Neural progenitor cell (in vitro differentiated cells): ENCODE data around the gene SYCE1L. TPM values are rescaled to one million over a fixed set of nuclear protein-coding genes. Genes with fewer than 3 reads are reported as not detected.
"Not testable (repeated sequence)": the region's sequence is repeated elsewhere in the genome, so short reads cannot be mapped to it uniquely, and the experiment has no call there.

Experiments used
- DNase-seq: peaks from one replicate; pipeline ENCODE4 v3.0.0-alpha.2; 2016; ENCODE audit warnings: low spot score
- H2AFZ ChIP-seq: fragments of 200-600 bp; sonication (generic); replicated peaks from 2 replicates; pipeline ENCODE4 v1.6.1; 2016; ENCODE audit warnings: antibody characterized with exemption
- H3F3A ChIP-seq: fragments of 200-600 bp; sonication (generic); 2 replicates; pipeline ENCODE4 v1.6.1; 2016; ENCODE audit warnings: antibody characterized with exemption, low read depth
- H3K27ac ChIP-seq: fragments of 200-600 bp; sonication (generic); 2 replicates; pipeline ENCODE4 v1.5.1; 2016; ENCODE audit warnings: mild to moderate bottlenecking
- H3K27me3 ChIP-seq: fragments of 200-600 bp; sonication (generic); 2 replicates; pipeline ENCODE4 v1.6.1; 2016; ENCODE audit warnings: mild to moderate bottlenecking, moderate library complexity
- H3K36me3 ChIP-seq: fragments of 200-600 bp; sonication (generic); 2 replicates; pipeline ENCODE4 v1.5.1; 2016
- H3K4me1 ChIP-seq: fragments of 200-600 bp; sonication (generic); 2 replicates; pipeline ENCODE4 v1.6.1; 2016; ENCODE audit warnings: mixed run types
- H3K4me2 ChIP-seq: fragments of 200-600 bp; sonication (generic); 2 replicates; pipeline ENCODE4 v1.6.1; 2016
- H3K4me3 ChIP-seq: fragments of 200-600 bp; sonication (generic); 2 replicates; pipeline ENCODE4 v1.5.1; 2016
- H3K79me2 ChIP-seq: fragments of 200-600 bp; sonication (generic); 2 replicates; pipeline ENCODE4 v1.6.1; 2016; ENCODE audit warnings: low read depth
- H3K9ac ChIP-seq: fragments of 200-600 bp; sonication (generic); 2 replicates; pipeline ENCODE4 v1.6.1; 2016
- H3K9me3 ChIP-seq: fragments of 200-600 bp; sonication (generic); 2 replicates; pipeline ENCODE4 v1.5.1; 2016; ENCODE audit warnings: low read depth
- H4K20me1 ChIP-seq: fragments of 200-600 bp; sonication (generic); 2 replicates; pipeline ENCODE4 v1.6.1; 2016; ENCODE audit warnings: low read depth
- H3K27ac Mint-ChIP-seq: 3 replicates; pipeline ENCODE4 v1.8.0; 2021; ENCODE audit warnings: mixed read lengths
- H3K27me3 Mint-ChIP-seq: 2 replicates; pipeline ENCODE4 v1.8.0; 2022; ENCODE audit warnings: low read depth, mild to moderate bottlenecking, inconsistent platforms, moderate library complexity, mixed read lengths; ENCODE audit not compliant: insufficient read depth
- H3K36me3 Mint-ChIP-seq: 3 replicates; pipeline ENCODE4 v1.8.0; 2021; ENCODE audit warnings: mixed read lengths
- H3K4me1 Mint-ChIP-seq: 3 replicates; pipeline ENCODE4 v1.8.0; 2021; ENCODE audit warnings: mixed read lengths
- H3K4me3 Mint-ChIP-seq: 3 replicates; pipeline ENCODE4 v1.8.0; 2021; ENCODE audit warnings: mild to moderate bottlenecking, moderate library complexity, mixed read lengths
- H3K9me3 Mint-ChIP-seq: 3 replicates; pipeline ENCODE4 v1.8.0; 2020; ENCODE audit warnings: mixed read lengths
- CTCF ChIP-seq: fragments of 200-600 bp; sonication (generic); IDR thresholded peaks from 2 replicates; pipeline ENCODE4 v1.5.1; 2017; ENCODE audit warnings: antibody characterized with exemption, mild to moderate bottlenecking
- EZH2 ChIP-seq: fragments of 200-600 bp; sonication (generic); IDR thresholded peaks from 2 replicates; pipeline ENCODE4 v1.6.1; 2017; ENCODE audit warnings: antibody characterized with exemption, mild to moderate bottlenecking, moderate library complexity
- EZH2phosphoT487 ChIP-seq: fragments of 200-600 bp; sonication (generic); IDR thresholded peaks from 2 replicates; pipeline ENCODE4 v1.6.1; 2017; ENCODE audit warnings: antibody characterized with exemption
- total RNA-seq: library from RNA; depleted of rRNA; stranded (reverse); fragments of >200 nt; gene quantifications from 2 replicates; pipeline ENCODE4 v1.2.3, GENCODE V29; 2015; ENCODE audit warnings: low replicate concordance

Gene SYCE1L
- total RNA-seq, 1 donor from 2014 or later, result 4.2 TPM

GRCh38 chr16:77238593-77238992 is 39.4 kb downstream of the SYCE1L start:
- no peaks in the 10 kb centered on the region for H4K20me1 ChIP-seq
- H3K27ac Mint-ChIP-seq, result no peak overlapping the region
- peaks cover 8% of the 10 kb centered on the region for H3K27me3 Mint-ChIP-seq
- TF ChIP-seq EZH2 (no peak), CTCF (no peak), EZH2phosphoT487 (no peak)
- DNase-seq, result no peak
- peaks cover 3% of the 10 kb centered on the region for H3K9me3 Mint-ChIP-seq
- H3K9ac ChIP-seq, result no peak overlapping the region
- H3K4me1 Mint-ChIP-seq, result peaks cover 19% of the 10 kb centered on the region
- H3K79me2 ChIP-seq, result no peaks in the 10 kb centered on the region
- no peaks in the 10 kb centered on the region for H3K36me3 ChIP-seq
- H3K4me3 Mint-ChIP-seq, result no peak overlapping the region
- no peaks in the 10 kb centered on the region for H3K4me1 ChIP-seq
- no peaks in the 10 kb centered on the region for H3K36me3 Mint-ChIP-seq
- H3K9me3 ChIP-seq, result no peaks in the 10 kb centered on the region
- peaks cover 17% of the 10 kb centered on the region for H3K27me3 ChIP-seq
- H3F3A ChIP-seq, result no peaks in the 10 kb centered on the region
- no peak overlapping the region for H3K4me2 ChIP-seq
- no peak overlapping the region for H3K4me3 ChIP-seq
- no peak overlapping the region for H3K27ac ChIP-seq
- no peak overlapping the region for H2AFZ ChIP-seq

GRCh38 chr16:77242471-77242870 is 43.3 kb downstream of the SYCE1L start:
- H3K36me3 Mint-ChIP-seq, H3K9me3 ChIP-seq, H3K9me3 Mint-ChIP-seq, DNase-seq, H3K36me3 ChIP-seq, H3F3A ChIP-seq, H3K27ac Mint-ChIP-seq, H3K4me3 ChIP-seq, H3K27me3 Mint-ChIP-seq, H3K9ac ChIP-seq, H3K4me2 ChIP-seq, H3K79me2 ChIP-seq, H3K27ac ChIP-seq, H2AFZ ChIP-seq, H3K27me3 ChIP-seq, H4K20me1 ChIP-seq, H3K4me1 Mint-ChIP-seq, H3K4me3 Mint-ChIP-seq, H3K4me1 ChIP-seq: not testable (repeated sequence)

- no peak overlapping the region for H3K9ac ChIP-seq
- H3K27me3 Mint-ChIP-seq, result peaks cover 2% of the 10 kb centered on the region
- H4K20me1 ChIP-seq, result no peaks in the 10 kb centered on the region
- no peaks in the 10 kb centered on the region for H3K9me3 ChIP-seq
- no peaks in the 10 kb centered on the region for H3F3A ChIP-seq
- no peak for TF ChIP-seq EZH2
- TF ChIP-seq EZH2phosphoT487, result no peak
- no peak for TF ChIP-seq CTCF
- H3K27me3 ChIP-seq, result no peaks in the 10 kb centered on the region
- H3K79me2 ChIP-seq, result no peaks in the 10 kb centered on the region
- no peak overlapping the region for H3K4me3 Mint-ChIP-seq
- H3K4me1 ChIP-seq, result no peaks in the 10 kb centered on the region
- H3K4me2 ChIP-seq, result no peak overlapping the region
- no peaks in the 10 kb centered on the region for H3K36me3 Mint-ChIP-seq
- H3K27ac Mint-ChIP-seq, result no peak overlapping the region
- no peak overlapping the region for H2AFZ ChIP-seq
- H3K36me3 ChIP-seq, result no peaks in the 10 kb centered on the region
- no peak overlapping the region for H3K4me3 ChIP-seq
- no peak for DNase-seq
- H3K27ac ChIP-seq, result no peak overlapping the region
- peaks cover 3% of the 10 kb centered on the region for H3K9me3 Mint-ChIP-seq
- H3K4me1 Mint-ChIP-seq, result no peaks in the 10 kb centered on the region
Observed at GRCh38 chr16:77246150-77246549, 46.9 kb downstream of the SYCE1L start.

- no peaks in the 10 kb centered on the region for H3K9me3 Mint-ChIP-seq
- no peak for TF ChIP-seq CTCF
- no peak for TF ChIP-seq EZH2
- TF ChIP-seq EZH2phosphoT487, result no peak
Observed at GRCh38 chr16:77250400-77250799, 51.2 kb downstream of the SYCE1L start.

More at GRCh38 chr16:77250400-77250799, 51.2 kb downstream of the SYCE1L start:
- H3K4me1 ChIP-seq, result no peaks in the 10 kb centered on the region
- no peaks in the 10 kb centered on the region for H3K9me3 ChIP-seq
- no peak overlapping the region for H3K4me2 ChIP-seq
- Mint-ChIP-seq H3K4me3 (no peak overlapping the region), H3K4me1 (no peaks in the 10 kb centered on the region), H3K27me3 (peaks cover 2% of the 10 kb centered on the region), H3K36me3 (no peaks in the 10 kb centered on the region), H3K27ac (no peak overlapping the region)
- DNase-seq, result no peak
- H3F3A ChIP-seq, result no peaks in the 10 kb centered on the region
- no peak overlapping the region for H3K27ac ChIP-seq
- no peak overlapping the region for H3K4me3 ChIP-seq
- no peak overlapping the region for H3K9ac ChIP-seq
- H2AFZ ChIP-seq, result no peak overlapping the region
- H3K27me3 ChIP-seq, result no peaks in the 10 kb centered on the region
- H4K20me1 ChIP-seq, result no peaks in the 10 kb centered on the region
- H3K79me2 ChIP-seq, result no peaks in the 10 kb centered on the region
- no peaks in the 10 kb centered on the region for H3K36me3 ChIP-seq

Other genes starting within 250 kb of the SYCE1L start
- 9.1 and 10.8 TPM in 2 replicates for gene MON1B, start 8.2 kb upstream of the SYCE1L start, total RNA-seq
- 0.59 and 1.9 TPM in 2 replicates for gene ADAMTS18, start 235.6 kb downstream of the SYCE1L start, total RNA-seq